A204.1 (cell line): Measurements from ENCODE around the gene DTD1.

ENCODE experiments used
- FAIRE-seq: peaks from 2 replicates; lab custom pipeline; 2012; peaks lifted over from hg19 to GRCh38; lab: Jason Lieb, UNC

DTD1 gene

DNA sequence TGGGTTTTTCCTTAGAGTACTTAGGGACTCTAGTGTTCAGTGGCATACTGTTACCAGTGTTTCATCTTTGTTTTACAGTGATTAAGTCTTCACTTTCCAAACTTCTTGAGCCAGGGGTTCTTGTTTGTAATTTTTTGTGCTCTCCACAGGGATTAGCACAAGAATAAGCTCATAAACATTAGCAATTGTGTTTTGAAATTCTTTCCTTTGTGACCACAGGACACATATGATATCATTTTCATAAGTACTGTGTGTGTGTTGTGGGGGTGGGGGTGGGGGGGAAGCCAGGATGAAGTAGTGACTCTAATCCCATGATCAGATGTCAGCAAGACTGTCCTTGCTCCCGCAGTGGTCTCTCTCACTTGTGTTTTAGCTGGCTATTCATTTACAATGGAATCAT lies 124.3 kb downstream of the DTD1 start:
- no peak for FAIRE-seq

GRCh38 chr20:18712882-18713281 lies 125.0 kb downstream of the DTD1 start:
- no peak for FAIRE-seq

DNA sequence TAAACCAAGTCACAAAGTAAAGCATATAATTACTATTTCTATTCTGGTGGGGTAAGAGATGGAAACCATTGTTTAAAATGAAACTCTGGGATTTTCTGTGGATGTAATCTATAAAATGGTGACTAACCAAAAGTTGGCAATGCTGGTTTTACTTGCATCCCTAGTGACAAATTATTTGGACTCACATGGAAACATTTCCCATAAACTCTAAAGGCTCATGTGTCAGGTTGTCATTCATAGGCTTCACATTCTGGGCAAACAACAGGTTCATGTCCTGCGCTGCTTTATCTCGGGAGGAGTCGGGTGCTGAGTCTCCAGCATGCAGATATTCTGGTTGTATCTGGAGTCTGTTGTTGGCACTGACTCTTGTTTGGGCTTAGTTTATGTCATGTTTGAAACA lies 127.7 kb downstream of the DTD1 start:
- no peak for FAIRE-seq

GRCh38 chr20:18717062-18717461 lies 129.2 kb downstream of the DTD1 start:
- FAIRE-seq: no peak

DNA sequence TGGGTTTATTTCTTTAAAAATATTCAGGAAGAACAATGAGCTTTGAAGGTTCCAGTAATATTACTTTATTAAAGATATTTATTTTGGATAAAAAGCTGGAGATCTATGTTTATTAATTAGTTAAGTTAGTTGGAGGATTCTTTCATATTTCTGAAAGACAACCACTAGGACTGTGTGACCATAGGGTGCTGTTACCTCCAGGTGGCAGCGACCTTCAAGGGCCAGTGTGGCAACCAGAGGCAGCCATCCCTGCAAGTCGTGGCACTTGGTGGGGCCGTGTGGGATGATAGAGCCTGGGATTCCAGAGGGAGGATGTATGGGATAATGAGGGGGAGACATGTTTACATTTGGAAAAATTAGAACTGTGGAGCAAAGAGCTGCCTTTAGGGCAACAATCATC lies 130.3 kb downstream of the DTD1 start:
- FAIRE-seq: no peak

GRCh38 chr20:18719426-18719825 lies 131.6 kb downstream of the DTD1 start:
- no peak for FAIRE-seq

DNA sequence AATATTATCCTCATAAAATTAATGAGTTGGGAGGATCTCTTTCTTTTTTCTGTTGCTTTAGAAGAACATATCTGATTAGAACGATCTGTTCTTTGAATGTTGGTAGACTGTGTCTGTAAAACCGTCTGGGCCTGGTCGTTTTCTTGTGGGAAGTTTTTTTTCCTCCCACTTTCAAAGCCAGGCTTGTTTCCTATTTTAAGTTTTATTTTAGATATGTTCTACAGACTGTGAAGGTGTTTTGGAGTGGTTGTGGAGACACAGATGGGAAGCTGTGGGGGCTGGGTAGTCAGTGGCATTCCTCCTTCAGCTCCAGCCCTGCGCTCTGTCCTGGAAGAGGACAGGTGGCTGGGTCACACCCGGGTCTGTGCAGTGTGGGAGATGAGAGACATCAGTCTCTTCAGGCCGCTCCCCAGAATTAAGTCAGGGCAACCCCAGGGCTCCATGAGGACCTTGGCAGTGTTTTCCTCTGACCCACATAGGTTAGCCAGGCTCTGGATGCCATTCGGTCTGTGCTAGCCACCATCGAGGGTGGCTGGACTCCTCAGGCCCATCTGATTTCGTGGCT lies 133.8 kb downstream of the DTD1 start:
- no peak for FAIRE-seq

- FAIRE-seq: no peak
These were observed 134.5 kb downstream of the DTD1 start for GRCh38 chr20:18722371-18722770.

DNA sequence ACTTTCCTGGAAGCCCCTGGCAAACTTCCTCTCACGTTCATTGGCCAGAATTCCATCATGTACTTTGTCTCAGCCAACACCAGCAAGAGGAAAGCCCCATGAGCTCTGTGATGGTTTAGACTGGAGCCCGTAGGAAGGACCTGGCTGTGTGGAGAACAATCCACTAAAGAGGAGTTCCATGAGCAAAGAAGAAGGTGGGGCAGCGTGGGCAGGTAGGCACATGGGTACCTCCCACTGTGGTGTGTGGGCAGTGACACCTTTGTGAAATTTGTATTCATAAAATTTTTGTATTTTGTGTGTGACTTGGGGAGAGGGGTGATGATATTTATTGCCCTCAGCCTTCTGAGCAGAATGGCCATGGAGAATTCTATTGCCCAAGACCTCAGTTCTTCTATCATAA lies 136.2 kb downstream of the DTD1 start:
- no peak for FAIRE-seq

DNA sequence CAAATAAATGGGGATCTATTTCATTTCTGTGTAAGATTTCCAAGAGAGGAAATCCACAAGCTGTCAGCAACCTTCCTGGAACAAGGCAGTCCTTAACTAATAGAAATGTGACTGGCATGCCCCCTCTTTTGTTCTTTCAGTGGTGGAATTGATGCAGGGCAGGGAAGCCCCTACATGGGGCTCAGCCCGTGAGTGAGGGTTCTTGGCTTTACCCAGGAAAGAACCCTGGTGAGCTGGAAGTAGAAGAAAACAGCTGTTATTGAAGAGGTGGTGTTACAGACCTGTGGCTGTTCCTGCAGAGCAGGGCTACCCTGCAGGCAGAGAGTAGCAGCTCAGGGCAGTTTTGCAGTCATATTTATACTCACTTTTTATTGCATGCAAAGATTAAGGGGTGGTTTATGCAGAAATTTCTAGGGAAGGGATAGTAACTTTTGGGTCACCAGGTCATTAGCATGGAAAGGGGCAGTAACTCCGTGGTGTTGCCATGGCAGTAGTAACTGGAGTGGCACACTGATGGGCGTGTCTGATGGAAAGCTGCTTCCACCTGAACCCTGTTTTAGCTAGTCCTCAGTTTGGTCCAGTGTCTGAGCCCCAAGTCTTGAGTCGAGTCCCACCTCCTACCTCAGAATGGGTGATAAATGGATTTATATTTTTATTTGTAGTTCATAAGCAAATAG lies 137.1 kb downstream of the DTD1 start:
- no peak for FAIRE-seq

GRCh38 chr20:18727032-18727508 lies 139.2 kb downstream of the DTD1 start:
- FAIRE-seq: no peak

GRCh38 chr20:18728165-18728869 lies 140.5 kb downstream of the DTD1 start:
- FAIRE-seq: no peak

GRCh38 chr20:18728870-18729224 lies 141.0 kb downstream of the DTD1 start:
- FAIRE-seq: no peak

DNA sequence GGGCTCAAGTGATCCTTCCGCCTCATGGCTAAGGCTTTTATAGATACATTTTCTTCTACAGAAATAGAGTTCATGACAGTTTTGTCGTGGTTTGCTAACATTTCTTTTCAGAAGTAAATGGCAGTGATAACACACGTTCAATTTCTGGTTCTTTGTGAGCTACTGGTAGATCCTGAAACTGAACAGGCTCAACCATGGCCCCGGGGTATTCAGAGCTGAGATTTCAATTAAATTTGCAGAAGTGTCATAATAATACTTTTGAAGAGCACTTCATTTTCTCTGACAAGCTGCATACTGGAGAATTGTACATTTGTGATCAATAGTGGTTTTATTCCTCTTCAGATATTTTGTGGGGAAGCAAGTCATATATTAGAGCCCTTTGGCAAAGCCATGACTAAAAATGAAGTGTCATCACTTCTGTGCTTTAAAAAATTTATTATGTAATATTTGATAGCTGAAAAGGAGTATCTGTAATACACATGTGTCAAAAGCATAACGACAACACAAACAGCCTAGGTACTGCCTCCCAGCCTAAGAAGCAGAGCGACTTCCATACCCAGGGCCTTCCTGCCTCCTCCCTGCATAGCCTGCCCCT lies 141.5 kb downstream of the DTD1 start:
- no peak for FAIRE-seq

DNA sequence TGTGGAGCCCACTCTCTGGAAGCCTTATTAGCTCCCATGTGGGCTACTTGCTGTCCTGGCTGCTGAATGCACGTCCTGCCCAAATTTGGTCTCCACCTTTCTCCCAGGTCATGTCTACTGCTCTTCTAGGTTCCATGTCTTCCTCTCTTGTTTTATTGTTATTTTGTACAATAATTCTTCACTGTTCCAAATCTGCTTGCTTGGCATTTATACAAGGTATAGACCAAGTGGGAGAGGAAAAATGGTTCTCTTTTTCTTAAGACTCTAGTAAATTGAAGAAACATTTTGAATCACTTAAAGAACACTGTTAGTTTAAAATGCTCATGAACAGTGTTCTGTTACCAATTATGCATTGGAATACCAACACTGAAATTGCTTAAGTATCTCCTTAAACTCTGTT lies 144.1 kb downstream of the DTD1 start:
- no peak for FAIRE-seq

GRCh38 chr20:18734525-18735189 lies 146.8 kb downstream of the DTD1 start:
- no peak for FAIRE-seq

DNA sequence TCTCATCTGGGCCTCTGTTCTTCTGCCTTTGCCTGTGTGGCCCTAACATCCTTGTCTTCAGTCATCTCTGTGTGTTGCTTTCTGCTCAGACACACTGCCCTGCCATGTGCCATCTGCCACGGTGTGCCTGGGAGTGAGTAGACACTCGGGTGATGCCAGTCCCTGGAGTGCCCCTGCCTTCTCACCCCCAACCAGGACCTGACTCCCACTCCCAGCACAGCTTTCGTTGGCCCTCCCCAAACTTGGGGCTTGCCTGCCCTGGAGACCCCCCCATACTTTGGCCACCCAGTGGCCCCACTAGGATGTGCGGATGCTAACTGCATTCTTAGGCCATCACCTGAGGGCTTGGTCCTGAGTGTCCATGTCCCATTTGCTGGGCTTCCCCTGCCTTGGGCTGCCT lies 149.3 kb downstream of the DTD1 start:
- FAIRE-seq: no peak

GRCh38 chr20:18738055-18738454 lies 150.2 kb downstream of the DTD1 start:
- FAIRE-seq: no peak

DNA sequence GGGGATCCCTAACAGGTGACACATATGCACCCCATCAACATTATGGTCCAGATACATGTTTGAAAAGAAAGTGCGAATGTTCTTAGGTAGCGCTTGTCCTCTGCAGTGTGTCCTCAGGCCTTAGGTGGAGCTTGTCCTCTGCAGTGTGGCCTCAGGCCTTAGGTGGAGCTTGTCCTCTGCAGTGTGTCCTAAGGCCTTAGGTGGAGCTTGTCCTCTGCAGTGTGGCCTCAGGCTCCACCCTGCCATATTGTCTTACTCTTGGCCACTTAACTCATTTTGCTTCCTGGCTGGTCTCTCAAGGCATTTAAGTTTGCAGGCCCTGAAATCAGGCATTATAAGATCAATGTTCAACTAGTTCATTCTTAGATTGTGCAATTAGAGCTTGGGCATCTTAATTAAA lies 151.0 kb downstream of the DTD1 start:
- no peak for FAIRE-seq

DNA sequence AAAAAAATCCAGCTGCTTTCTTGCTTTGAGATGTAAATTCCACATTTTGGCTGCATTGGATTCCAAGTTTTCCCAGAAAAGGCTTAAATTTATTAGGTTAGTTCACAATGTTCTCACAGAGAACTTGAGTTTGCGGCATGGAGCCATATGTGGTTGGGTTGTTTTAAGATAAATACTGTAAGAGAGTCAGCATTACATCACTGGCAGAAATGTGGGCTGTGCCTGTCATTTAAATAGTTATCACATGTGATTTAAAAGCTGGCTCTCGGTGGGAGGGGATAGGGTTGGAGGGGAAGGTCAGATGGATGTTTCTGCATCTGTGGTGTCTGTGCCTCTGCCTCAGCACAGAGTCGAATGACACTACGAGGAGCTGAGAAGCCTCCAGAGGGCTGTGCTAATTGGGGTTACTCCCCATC lies 151.9 kb downstream of the DTD1 start:
- no peak for FAIRE-seq

DNA sequence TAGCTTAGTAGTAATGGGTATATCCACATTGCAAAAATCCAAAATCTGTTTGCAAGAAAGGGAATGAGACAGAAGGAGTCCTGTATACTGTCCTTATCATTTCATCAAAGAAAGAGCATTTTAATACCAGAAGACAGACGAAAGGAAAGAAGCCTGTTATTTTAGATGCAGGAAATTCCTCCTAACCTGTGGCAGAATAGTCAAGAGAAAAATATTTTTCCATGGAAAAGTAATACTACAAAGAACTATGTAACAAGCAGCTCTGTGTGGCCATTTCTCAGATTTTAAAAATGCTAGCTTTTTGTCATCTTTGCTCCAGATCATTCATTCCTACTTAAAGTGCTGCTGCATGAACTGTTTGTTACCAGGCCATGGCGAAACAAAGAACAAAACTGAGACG lies 152.9 kb downstream of the DTD1 start:
- no peak for FAIRE-seq

GRCh38 chr20:18742841-18743240 lies 155.0 kb downstream of the DTD1 start:
- FAIRE-seq: no peak
